Heart right ventricle (tissue), 16 donors: ENCODE results near the gene RNF13. TPM values are rescaled to one million over a fixed set of nuclear protein-coding genes. Genes with fewer than 3 reads are reported as not detected.

Experiments
- ATAC-seq, 8 donors: fragments of 200-7000 bp; cut with Tn5 transposase; one replicate each; pipeline ENCODE4 v1.9.1; 2020; ENCODE audit warnings: mild to moderate bottlenecking in 8 of 8, moderate library complexity in 8 of 8, moderate number of reproducible peaks in 1 of 8
- DNase-seq, 2 donors: peaks; one replicate each; pipeline ENCODE4 v3.0.0-alpha.2; 2020
- H3K27ac ChIP-seq, 10 donors: fragments of 200-600 bp; sonication (generic) in 2 of 10; one replicate each; pipeline versions ENCODE4 v1.5.0 to v1.8.0; 2020 to 2022; ENCODE audit warnings: mild to moderate bottlenecking in 3 of 10
- H3K27me3 ChIP-seq, 7 donors: fragments of 200-600 bp; one replicate each; pipeline ENCODE4 v1.8.0; 2021 to 2022; ENCODE audit warnings: mild to moderate bottlenecking in 2 of 7
- H3K36me3 ChIP-seq, 9 donors: fragments of 200-600 bp; sonication (generic) in 1 of 9; one replicate each; pipeline versions ENCODE4 v1.5.0 to v1.8.0; 2020 to 2022; ENCODE audit warnings: mild to moderate bottlenecking in 2 of 9
- H3K4me1 ChIP-seq, 9 donors: fragments of 200-600 bp; sonication (generic) in 1 of 9; one replicate each; pipeline versions ENCODE4 v1.5.0 to v1.8.0; 2020 to 2022; ENCODE audit warnings: mild to moderate bottlenecking in 4 of 9
- H3K4me3 ChIP-seq, 10 donors: fragments of 200-600 bp; sonication (generic) in 2 of 10; one replicate each; pipeline versions ENCODE4 v1.5.0 to v1.8.0; 2020 to 2022; ENCODE audit warnings: mild to moderate bottlenecking in 7 of 10, moderate library complexity in 2 of 10
- H3K9me3 ChIP-seq, 11 donors: fragments of 200-600 bp in 10 of 11; sonication (generic) in 2 of 11; one replicate each; pipeline versions ENCODE4 v1.5.0 to v1.8.0; 2013 to 2022; ENCODE audit warnings: mild to moderate bottlenecking in 2 of 11, control low read depth in 1 of 11, moderate library complexity in 1 of 11
- WGBS, 2 donors: extraction: QIAGEN DNeasy Blood & Tissue Kit; methylation state at CpG; one replicate each; pipeline ENCODE4 v1.1.7; 2013; ENCODE audit warnings: inconsistent platforms in 1 of 2; 5-methylcytosine and 5-hydroxymethylcytosine counted together
- intact Hi-C, 10 donors: fragments of 100-400 bp; cut with DNase I; formaldehyde crosslinking; loops; one replicate each; pipeline versions ENCODE4 v1.11.1 to v1.14.2; 2022
- polyA plus RNA-seq, 2 donors: library from polyadenylated mRNA; stranded (reverse); fragments of 200-250 nt; gene quantifications; one replicate each; pipeline ENCODE4 v1.2.3, GENCODE V29; 2013
- total RNA-seq, 10 donors: library from RNA; stranded (reverse); fragmentation: NEBNext Ultra II Directional in 3 of 10; extraction: Animal tissue kit (Norgen Biotek cat#: 25700) in 3 of 10; gene quantifications; one replicate each; pipeline versions ENCODE4 v1.2.1 to v1.2.4, GENCODE V29; 2021 to 2023
- TF ChIP-seq, protein P1 (sequence below), 9 donors: fragments of 200-600 bp; sonication (generic) in 2 of 9; IDR thresholded peaks; one replicate each; pipeline versions ENCODE4 v1.5.0 to v1.8.0; 2021 to 2022; ENCODE audit warnings: antibody characterized with exemption in 9 of 9, mild to moderate bottlenecking in 5 of 9, moderate library complexity in 1 of 9
- donor health status: Arrhythmogenic right ventricular cardiomyopathy.
- donor health status: ischemic (EF 13 %, LVEDD 7.1; RV severe dilation, severe dysfunction).
- donor health status: healthy with polysubstance abuse.
- donor health status: DM: no; HTN: yes; CAD: no.
- donor health status: DM: no; HTN: no; CAD: no.
- donor health status: ischemic (EF 25% LVEDD 6.9; RV normal size, moderate dysfunction).
- donor health status: ischemic (EF 25% LVEDD 5.7; RV mildly dilated, moderate dysfunction).
- donor health status: healthy.
- donor health status: DM: yes; HTN: yes; CAD: no.
- donor health status: Ischemic cardiomyopathy.
- donor health status: ischemic (EF 35%, LVEDD 5.7; RV mildly dilated, moderate dysfunction).
- donor health status: nonischemic (EF 11% LVEDD 7.7; RV severe dilation, severe dysfunction).
- donor health status: DM: yes; HTN: yes; CAD: no.
- donor health status: PGD.
- donor health status: ischemic (EF 29% LVEDD 5.4; RV normal size, mild dysfunction).
- donor health status: nonischemic (EF 23%, LVEDD 6.1; RV moderate dilation, normal function).

Gene RNF13
- total and polyA plus RNA-seq, 12 donors: 24.8 to 72.3 (median 52.4) TPM

DNA sequence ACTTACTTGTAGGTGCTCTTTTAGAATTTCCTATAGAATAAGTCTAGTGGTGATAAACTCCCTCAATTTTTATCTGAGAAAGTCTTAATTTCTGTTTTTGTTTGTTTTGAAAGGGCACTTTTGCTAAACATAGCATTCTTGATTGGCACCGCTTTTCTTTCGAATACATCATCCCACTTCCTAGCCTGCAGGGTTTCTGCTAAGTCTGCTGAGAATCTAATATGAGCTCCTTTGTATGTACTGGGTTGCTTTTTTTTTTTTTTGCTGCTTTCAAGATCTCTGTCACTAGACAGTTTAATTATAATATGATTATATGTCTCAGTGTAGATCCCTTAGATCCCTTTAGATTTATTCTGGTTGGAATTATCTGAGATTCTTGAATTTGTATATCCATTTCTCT is 136.2 kb downstream of the RNF13 start:
- Histone ChIP-seq H3K9me3 (peaks cover 0 to 12% (median 0%) of the 10 kb centered on the region in 11 donors), H3K27me3 (no peaks in the 10 kb centered on the region), H3K36me3 (peaks cover 0 to 34% (median 0%) of the 10 kb centered on the region in 9 donors), H3K4me1 (peaks cover 0 to 21% (median 5%) of the 10 kb centered on the region in 9 donors), H3K27ac (no peak overlapping the region), H3K4me3 (no peak overlapping the region)
- ATAC-seq (no peak), DNase-seq (no peak)
- intact Hi-C loops: no loop called here
- TF ChIP-seq, protein P1, sequence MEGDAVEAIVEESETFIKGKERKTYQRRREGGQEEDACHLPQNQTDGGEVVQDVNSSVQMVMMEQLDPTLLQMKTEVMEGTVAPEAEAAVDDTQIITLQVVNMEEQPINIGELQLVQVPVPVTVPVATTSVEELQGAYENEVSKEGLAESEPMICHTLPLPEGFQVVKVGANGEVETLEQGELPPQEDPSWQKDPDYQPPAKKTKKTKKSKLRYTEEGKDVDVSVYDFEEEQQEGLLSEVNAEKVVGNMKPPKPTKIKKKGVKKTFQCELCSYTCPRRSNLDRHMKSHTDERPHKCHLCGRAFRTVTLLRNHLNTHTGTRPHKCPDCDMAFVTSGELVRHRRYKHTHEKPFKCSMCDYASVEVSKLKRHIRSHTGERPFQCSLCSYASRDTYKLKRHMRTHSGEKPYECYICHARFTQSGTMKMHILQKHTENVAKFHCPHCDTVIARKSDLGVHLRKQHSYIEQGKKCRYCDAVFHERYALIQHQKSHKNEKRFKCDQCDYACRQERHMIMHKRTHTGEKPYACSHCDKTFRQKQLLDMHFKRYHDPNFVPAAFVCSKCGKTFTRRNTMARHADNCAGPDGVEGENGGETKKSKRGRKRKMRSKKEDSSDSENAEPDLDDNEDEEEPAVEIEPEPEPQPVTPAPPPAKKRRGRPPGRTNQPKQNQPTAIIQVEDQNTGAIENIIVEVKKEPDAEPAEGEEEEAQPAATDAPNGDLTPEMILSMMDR (IDR thresholded peaks at IDR 0.05): no peak
- WGBS, 2 donors: 94 to 99% methylated on average over 2 of the region's 2 CpGs

DNA sequence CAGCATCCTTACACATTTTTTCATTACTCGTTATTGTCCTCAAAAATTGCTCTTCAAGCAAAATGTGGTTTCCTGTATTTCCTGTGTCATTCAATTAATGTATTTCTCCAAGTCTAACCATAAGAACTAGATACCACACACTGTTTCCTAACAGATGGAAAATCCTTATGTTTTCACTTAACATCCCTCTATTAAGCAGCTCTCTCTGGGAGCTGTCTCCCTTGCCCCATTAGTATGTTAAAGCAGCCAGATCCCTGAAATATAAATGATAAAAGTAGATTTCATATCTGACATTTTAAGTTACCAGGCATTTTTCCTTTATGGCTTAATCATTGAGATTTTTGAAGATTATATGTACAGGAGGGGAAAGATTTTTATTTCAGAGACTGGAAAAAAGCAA is 141.8 kb downstream of the RNF13 start:
- peaks cover 0 to 27% (median 12%) of the 10 kb centered on the region in 9 donors for H3K4me1 ChIP-seq
- TF ChIP-seq, protein P1 (IDR thresholded peaks at IDR 0.05): no peak
- no peak overlapping the region for H3K27ac ChIP-seq
- 39 to 51% methylated on average over 1 of the region's 1 CpG for WGBS, 2 donors
- intact Hi-C loops: no loop called here
- DNase-seq (no peak), ATAC-seq (no peak)
- H3K4me3 ChIP-seq: no peak overlapping the region
- no peaks in the 10 kb centered on the region for H3K9me3 ChIP-seq
- H3K36me3 ChIP-seq: peaks cover 0 to 31% (median 0%) of the 10 kb centered on the region in 9 donors
- no peaks in the 10 kb centered on the region for H3K27me3 ChIP-seq

DNA sequence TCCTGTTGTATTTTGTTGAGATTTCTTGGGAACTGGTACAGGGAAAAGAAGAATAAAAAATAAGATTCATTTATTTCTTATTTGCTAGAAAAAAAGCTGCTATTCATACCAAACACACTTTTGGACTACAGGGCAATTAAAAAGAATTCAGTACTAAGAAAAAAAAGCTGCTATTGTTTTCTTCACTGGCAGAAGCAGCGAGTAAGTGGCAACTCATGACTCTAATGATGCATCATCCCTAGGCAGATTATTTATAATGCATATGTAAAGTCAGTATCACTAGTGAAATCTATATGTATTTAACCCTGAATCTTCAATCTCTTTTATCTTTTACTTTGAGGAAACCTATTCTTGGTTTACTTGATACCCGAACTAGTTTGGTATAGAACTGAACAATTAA is 142.4 kb downstream of the RNF13 start:
- H3K27ac ChIP-seq: no peak overlapping the region
- no peaks in the 10 kb centered on the region for H3K27me3 ChIP-seq
- 77 to 80% methylated on average over 2 of the region's 2 CpGs for WGBS, 2 donors
- ATAC-seq (no peak), DNase-seq (no peak)
- H3K9me3 ChIP-seq: no peaks in the 10 kb centered on the region
- H3K36me3 ChIP-seq: peaks cover 0 to 37% (median 0%) of the 10 kb centered on the region in 9 donors
- TF ChIP-seq, protein P1 (IDR thresholded peaks at IDR 0.05): no peak
- peaks cover 0 to 27% (median 12%) of the 10 kb centered on the region in 9 donors for H3K4me1 ChIP-seq
- intact Hi-C loops: no loop called here
- no peak overlapping the region for H3K4me3 ChIP-seq

DNA sequence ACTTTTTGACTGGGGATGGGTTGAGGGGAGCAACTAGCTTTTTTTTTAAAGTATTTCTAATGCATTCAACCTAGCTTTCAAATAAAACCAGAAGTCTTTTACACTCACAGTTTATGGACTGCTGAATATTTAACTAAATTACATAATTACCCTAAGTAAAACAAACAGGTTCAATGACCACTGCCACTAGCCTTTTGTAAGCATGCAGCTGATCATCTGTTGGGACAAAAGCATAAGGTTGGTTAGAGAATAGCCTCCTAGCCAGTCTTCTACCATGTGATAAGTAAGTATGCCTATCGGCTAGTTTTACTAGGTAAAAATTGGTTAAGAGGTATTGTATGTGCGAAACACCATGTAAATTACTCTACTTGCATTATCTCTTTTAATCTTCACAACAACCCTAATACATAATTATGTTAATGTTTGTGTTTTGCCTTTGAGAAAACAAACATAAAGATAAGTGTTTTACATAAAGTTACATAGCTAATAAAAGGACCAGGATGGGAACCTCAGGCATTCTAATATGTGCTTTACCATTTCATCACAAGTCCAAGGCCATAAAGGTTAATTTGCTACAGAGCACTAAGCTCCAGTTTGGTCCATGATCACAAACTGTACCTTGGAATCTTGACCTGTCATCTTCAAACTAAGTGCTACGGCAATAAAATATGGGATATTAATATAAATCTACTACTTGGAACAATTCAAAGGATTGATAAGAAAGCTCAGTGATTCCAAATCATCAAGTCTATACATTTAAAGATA is 144.5 kb downstream of the RNF13 start:
- no peak overlapping the region for H3K27ac ChIP-seq
- DNase-seq: no peak
- TF ChIP-seq, protein P1 (IDR thresholded peaks at IDR 0.05): no peak
- no peaks in the 10 kb centered on the region for H3K9me3 ChIP-seq
- intact Hi-C loops: no loop called here
- 98% methylated on average over 3 of the region's 3 CpGs for WGBS, 2 donors
- H3K36me3 ChIP-seq: peaks cover 0 to 43% (median 0%) of the 10 kb centered on the region in 9 donors
- no peak overlapping the region for H3K4me3 ChIP-seq
- no peaks in the 10 kb centered on the region for H3K27me3 ChIP-seq
- ATAC-seq: no peak
- peaks cover 0 to 24% (median 12%) of the 10 kb centered on the region in 9 donors for H3K4me1 ChIP-seq
